ENCODE data around the gene SRGAP3.

SRGAP3 gene

DNA sequence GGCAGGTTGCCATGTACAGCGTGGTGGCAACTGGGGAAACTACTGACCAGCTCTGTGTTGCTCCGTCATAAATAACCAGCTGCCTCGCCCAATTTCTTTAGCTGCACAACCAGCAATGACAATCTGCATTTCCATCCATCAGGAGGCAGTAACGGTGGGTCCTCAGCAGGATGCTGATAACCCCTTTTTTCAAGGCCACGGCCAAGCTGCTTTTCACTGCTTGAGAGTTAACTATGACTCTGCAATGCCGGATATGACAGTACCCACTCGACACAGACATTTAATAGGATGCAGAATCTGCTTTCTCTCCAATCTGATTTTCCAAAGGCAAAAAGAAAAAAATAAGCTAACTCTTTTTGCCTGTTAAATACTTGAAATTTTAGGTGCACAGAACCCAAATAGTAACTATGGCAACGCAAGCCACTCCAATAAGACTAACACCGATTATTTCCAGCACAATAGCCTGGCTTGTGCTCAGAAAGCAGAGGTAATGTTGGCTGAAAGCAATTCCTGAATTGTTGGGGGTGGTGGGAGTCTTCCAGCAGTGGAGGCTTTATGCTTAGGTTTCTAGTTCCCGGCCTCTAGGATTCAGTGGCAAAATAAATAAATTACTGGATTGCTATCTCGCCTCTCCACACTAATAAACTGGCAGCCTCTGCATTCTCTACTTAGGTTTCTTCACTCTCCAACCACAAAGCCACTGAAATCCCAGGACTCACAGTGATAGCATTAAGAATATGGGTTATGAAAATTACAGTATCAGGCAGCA, 31.2 kb upstream of the SRGAP3 start:
- Histone ChIP-seq H3K9ac (ENCODE audit: low read length) (no peak overlapping the region), H3K36me3 (ENCODE audit: control insufficient read depth, insufficient read depth, low read length) (no peaks in the 10 kb centered on the region), H3K4me1 (ENCODE audit: control insufficient read depth, insufficient read depth, low read length) (peaks cover 14% of the 10 kb centered on the region), H3K27ac (ENCODE audit: low read depth, low read length) (no peak overlapping the region), H3K27me3 (ENCODE audit: control insufficient read depth, insufficient read depth, low read length) (no peaks in the 10 kb centered on the region), H3K9me3 (ENCODE audit: control insufficient read depth, insufficient read depth, low read depth, low read length) (no peaks in the 10 kb centered on the region), H3K4me3 (ENCODE audit: low read depth, low read length) (no peak overlapping the region)

DNA sequence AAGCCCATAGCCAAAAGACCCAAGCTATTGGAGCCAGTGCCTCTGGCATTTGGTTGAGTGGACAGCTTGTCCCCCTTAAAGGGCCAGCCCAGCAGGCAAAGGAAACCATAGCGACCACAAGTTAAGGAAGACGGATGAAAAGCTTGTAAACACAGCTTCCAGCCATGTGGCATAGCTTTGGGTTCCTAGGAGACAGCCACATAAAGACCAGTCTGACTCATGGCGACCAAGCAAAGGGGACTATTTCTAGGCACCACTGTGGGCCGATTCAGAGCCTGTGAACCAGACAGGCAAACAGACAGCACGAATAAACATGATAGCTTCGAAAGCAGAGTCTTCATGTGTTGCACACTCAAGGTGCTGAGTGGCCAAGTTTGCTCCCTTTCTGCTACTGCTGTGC, 30.5 kb upstream of the SRGAP3 start:
- Histone ChIP-seq H3K36me3 (ENCODE audit: control insufficient read depth, insufficient read depth, low read length) (no peaks in the 10 kb centered on the region), H3K4me3 (ENCODE audit: low read depth, low read length) (no peak overlapping the region), H3K9me3 (ENCODE audit: control insufficient read depth, insufficient read depth, low read depth, low read length) (no peaks in the 10 kb centered on the region), H3K27ac (ENCODE audit: low read depth, low read length) (no peak overlapping the region), H3K9ac (ENCODE audit: low read length) (no peak overlapping the region), H3K27me3 (ENCODE audit: control insufficient read depth, insufficient read depth, low read length) (no peaks in the 10 kb centered on the region), H3K4me1 (ENCODE audit: control insufficient read depth, insufficient read depth, low read length) (peaks cover 14% of the 10 kb centered on the region)

DNA sequence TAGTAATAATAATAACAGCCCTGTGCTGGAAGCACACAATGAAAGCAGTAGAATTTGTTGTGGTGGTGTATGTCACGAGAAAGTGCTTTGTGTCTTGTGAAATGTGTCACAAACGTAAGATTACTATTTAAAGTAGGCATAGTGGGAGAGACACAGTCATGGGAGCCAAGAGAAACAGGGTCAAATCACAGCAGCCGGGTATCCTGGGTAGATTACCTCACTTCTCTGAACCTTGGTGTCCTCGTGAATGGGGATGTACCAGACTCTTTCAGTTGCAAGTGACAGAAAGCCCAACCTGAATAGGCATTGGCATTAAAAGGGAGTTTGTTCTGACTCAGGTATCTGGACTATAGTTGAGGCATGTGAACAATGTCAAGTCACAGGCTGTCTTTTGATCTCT, 29.1 kb upstream of the SRGAP3 start:
- no peak overlapping the region for H3K9ac ChIP-seq (ENCODE audit: low read length)
- no peaks in the 10 kb centered on the region for H3K9me3 ChIP-seq (ENCODE audit: control insufficient read depth, insufficient read depth, low read depth, low read length)
- no peak overlapping the region for H3K4me3 ChIP-seq (ENCODE audit: low read depth, low read length)
- H3K27ac ChIP-seq (ENCODE audit: low read depth, low read length) = no peak overlapping the region
- no peaks in the 10 kb centered on the region for H3K36me3 ChIP-seq (ENCODE audit: control insufficient read depth, insufficient read depth, low read length)
- H3K4me1 ChIP-seq (ENCODE audit: control insufficient read depth, insufficient read depth, low read length) = peaks cover 14% of the 10 kb centered on the region
- no peaks in the 10 kb centered on the region for H3K27me3 ChIP-seq (ENCODE audit: control insufficient read depth, insufficient read depth, low read length)

DNA sequence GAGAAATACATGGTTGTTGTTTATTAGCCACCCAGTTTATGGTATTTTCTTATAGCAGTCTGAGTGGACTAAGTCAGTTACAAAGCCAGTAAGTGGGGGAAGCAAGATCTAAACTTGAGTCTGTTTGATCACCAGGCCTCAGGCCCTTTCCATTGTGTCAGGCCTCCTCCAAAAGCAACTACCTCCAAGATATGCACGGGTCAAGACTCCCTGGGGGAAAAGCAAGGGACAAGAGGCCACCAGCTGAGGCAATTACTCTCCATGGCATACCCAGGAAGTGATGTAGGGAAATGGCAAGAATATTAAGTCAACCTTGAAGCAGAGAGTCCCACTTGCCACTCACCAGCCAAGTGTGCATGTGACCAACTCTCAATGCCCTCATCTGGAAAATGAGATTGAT, 28.6 kb upstream of the SRGAP3 start:
- no peaks in the 10 kb centered on the region for H3K36me3 ChIP-seq (ENCODE audit: control insufficient read depth, insufficient read depth, low read length)
- no peaks in the 10 kb centered on the region for H3K9me3 ChIP-seq (ENCODE audit: control insufficient read depth, insufficient read depth, low read depth, low read length)
- no peak overlapping the region for H3K9ac ChIP-seq (ENCODE audit: low read length)
- H3K27me3 ChIP-seq (ENCODE audit: control insufficient read depth, insufficient read depth, low read length) = no peaks in the 10 kb centered on the region
- H3K4me3 ChIP-seq (ENCODE audit: low read depth, low read length) = no peak overlapping the region
- no peak overlapping the region for H3K27ac ChIP-seq (ENCODE audit: low read depth, low read length)
- peaks cover 14% of the 10 kb centered on the region for H3K4me1 ChIP-seq (ENCODE audit: control insufficient read depth, insufficient read depth, low read length)

DNA sequence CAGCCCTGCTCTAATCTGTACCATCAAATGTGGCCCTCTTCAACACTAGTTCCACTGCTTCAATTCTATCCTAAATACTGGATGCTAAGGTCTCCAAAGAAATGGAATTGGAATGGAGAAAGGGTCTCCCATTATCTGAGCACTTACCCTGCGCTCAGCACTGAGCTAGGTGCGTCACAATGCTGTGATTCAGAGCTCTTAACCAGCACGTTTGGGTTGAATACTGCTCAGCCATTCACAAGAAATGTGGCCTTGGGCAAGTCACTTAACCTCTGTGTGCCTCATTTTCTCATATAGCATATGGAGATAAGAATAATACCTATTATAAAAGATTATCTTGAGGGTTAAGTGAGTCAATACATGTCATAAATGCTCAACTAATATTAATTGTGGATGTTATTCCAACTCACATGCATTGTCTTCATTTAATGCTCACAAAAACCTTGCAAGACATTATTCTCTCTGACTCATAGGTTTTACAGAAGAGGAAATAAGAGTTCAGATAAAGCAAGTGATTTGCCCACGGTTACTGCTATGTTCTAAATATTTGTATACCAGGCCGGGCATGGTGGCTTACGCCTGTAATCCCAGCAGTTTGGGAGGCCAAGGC, 27.4 kb upstream of the SRGAP3 start:
- Histone ChIP-seq H3K27me3 (ENCODE audit: control insufficient read depth, insufficient read depth, low read length) (no peaks in the 10 kb centered on the region), H3K9ac (ENCODE audit: low read length) (no peak overlapping the region), H3K9me3 (ENCODE audit: control insufficient read depth, insufficient read depth, low read depth, low read length) (no peaks in the 10 kb centered on the region), H3K4me1 (ENCODE audit: control insufficient read depth, insufficient read depth, low read length) (peaks cover 14% of the 10 kb centered on the region), H3K4me3 (ENCODE audit: low read depth, low read length) (no peak overlapping the region), H3K27ac (ENCODE audit: low read depth, low read length) (no peak overlapping the region), H3K36me3 (ENCODE audit: control insufficient read depth, insufficient read depth, low read length) (no peaks in the 10 kb centered on the region)

DNA sequence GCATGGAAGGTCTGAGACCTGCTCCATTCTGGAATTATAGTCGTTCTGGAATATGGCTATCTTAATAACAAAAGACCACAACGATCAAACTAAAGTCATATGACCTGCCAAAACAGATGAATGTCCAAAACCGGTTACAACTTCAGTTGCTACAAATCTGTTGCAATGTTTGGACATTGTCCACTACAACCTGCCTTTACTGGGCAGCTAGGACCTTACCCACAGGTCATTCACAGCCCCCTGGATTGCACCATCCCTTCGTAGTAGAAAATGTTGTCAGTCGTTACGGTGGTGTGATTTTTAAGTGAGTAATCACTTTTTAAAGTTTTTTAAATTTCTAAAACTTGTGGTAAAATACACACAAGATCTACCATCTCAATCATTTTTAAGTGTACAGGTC, 22.5 kb upstream of the SRGAP3 start:
- Histone ChIP-seq H3K9me3 (ENCODE audit: control insufficient read depth, insufficient read depth, low read depth, low read length) (no peaks in the 10 kb centered on the region), H3K4me1 (ENCODE audit: control insufficient read depth, insufficient read depth, low read length) (no peaks in the 10 kb centered on the region)

DNA sequence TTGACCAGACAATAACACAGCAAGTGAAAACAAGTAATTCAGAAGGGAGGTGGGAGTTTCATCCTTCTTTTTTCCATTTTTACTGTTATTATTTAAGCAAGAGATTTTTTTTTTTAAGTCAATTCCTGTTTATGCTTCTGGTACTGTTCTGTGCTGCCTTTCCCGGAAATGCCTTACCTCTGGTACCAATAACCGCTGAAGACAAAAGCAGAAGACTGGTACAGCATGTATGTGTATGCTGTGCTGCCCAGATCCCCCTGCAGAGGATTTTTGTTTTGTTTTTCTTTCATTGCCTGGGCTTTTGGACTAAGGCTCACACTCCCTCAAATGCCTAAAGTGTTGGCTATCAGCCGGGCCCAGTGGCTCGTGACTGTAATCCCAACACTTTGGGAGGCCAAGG, 21.3 kb upstream of the SRGAP3 start:
- no peak overlapping the region for H3K9ac ChIP-seq (ENCODE audit: low read length)
- no peak overlapping the region for H3K27ac ChIP-seq (ENCODE audit: low read depth, low read length)
- H3K4me3 ChIP-seq (ENCODE audit: low read depth, low read length) = no peak overlapping the region
- no peaks in the 10 kb centered on the region for H3K4me1 ChIP-seq (ENCODE audit: control insufficient read depth, insufficient read depth, low read length)
- H3K9me3 ChIP-seq (ENCODE audit: control insufficient read depth, insufficient read depth, low read depth, low read length) = no peaks in the 10 kb centered on the region
- no peaks in the 10 kb centered on the region for H3K27me3 ChIP-seq (ENCODE audit: control insufficient read depth, insufficient read depth, low read length)
- H3K36me3 ChIP-seq (ENCODE audit: control insufficient read depth, insufficient read depth, low read length) = no peaks in the 10 kb centered on the region

More for the DNA sequence above, 22.5 kb upstream of the SRGAP3 start:
- Histone ChIP-seq H3K9ac (ENCODE audit: low read length) (no peak overlapping the region), H3K4me3 (ENCODE audit: low read depth, low read length) (no peak overlapping the region), H3K27ac (ENCODE audit: low read depth, low read length) (no peak overlapping the region), H3K27me3 (ENCODE audit: control insufficient read depth, insufficient read depth, low read length) (no peaks in the 10 kb centered on the region), H3K36me3 (ENCODE audit: control insufficient read depth, insufficient read depth, low read length) (no peaks in the 10 kb centered on the region)

DNA sequence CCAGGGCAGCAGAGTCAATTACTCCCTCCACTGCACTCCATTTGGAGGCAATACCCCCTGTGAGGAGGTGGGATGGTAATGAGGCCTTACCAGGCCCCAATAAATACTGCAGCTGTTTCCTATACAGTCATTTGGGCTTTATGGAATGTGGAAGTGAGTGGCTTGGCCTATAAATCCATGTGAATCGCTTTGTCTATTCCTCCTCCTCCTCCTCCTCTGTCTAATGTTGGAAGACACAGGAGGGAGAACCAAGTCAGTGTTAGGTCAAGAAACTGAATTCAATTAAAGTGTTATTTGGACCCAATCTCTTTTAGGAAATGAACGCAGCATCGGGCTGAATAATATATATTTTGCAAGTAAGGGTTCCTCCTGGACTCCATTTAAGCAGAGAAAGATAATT, 17.3 kb upstream of the SRGAP3 start:
- no peaks in the 10 kb centered on the region for H3K9me3 ChIP-seq (ENCODE audit: control insufficient read depth, insufficient read depth, low read depth, low read length)
- no peaks in the 10 kb centered on the region for H3K4me1 ChIP-seq (ENCODE audit: control insufficient read depth, insufficient read depth, low read length)
- H3K36me3 ChIP-seq (ENCODE audit: control insufficient read depth, insufficient read depth, low read length) = no peaks in the 10 kb centered on the region
- H3K9ac ChIP-seq (ENCODE audit: low read length) = no peak overlapping the region
- no peak overlapping the region for H3K27ac ChIP-seq (ENCODE audit: low read depth, low read length)
- H3K4me3 ChIP-seq (ENCODE audit: low read depth, low read length) = no peak overlapping the region
- no peaks in the 10 kb centered on the region for H3K27me3 ChIP-seq (ENCODE audit: control insufficient read depth, insufficient read depth, low read length)

DNA sequence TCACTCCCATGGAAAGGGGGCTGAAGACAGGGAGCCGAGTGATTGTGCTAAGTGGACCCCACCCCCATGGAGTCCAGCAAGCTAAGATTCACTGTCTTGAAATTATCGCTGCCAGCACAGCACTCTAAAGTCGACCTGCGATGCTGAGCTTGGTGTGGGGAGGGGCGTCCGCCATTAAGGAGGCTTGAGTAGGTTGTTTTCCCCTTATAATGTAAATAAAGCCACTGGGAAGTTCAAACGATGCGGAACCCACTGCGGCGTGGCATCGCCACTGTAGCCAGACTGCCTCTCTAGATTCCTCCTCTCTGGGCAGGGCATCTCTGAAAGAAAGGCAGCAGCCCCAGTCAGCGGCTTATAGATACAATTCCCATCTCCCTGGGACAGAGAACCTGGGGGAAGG, 10.9 kb upstream of the SRGAP3 start:
- Histone ChIP-seq H3K9ac (ENCODE audit: low read length) (no peak overlapping the region), H3K27me3 (ENCODE audit: control insufficient read depth, insufficient read depth, low read length) (no peaks in the 10 kb centered on the region), H3K36me3 (ENCODE audit: control insufficient read depth, insufficient read depth, low read length) (no peaks in the 10 kb centered on the region), H3K27ac (ENCODE audit: low read depth, low read length) (no peak overlapping the region), H3K4me3 (ENCODE audit: low read depth, low read length) (peak overlapping the region; percentile 21; the same call in 1 of the 2 replicates), H3K9me3 (ENCODE audit: control insufficient read depth, insufficient read depth, low read depth, low read length) (no peaks in the 10 kb centered on the region; the same call in 1 of the 2 replicates), H3K4me1 (ENCODE audit: control insufficient read depth, insufficient read depth, low read length) (peaks cover 8% of the 10 kb centered on the region; the same call in 1 of the 2 replicates)

DNA sequence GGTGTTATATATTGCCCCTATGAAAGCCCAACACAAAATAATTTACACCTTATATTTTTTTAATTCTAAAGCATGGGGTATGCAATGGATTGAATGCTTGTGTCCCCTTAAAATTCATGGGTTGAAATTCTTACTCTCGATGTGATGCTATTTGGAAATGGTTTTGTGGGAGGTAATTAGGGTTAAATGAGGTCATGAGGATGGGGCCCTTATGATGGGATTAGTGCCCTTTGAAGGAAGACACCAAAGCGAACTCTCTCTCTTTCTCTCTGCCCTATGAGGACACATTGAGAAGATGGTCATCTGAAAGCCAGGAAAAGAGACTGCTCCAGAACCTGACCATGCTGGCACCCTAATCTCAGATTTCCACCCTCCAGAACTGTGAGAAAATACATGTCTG, 7.6 kb upstream of the SRGAP3 start:
- H3K27ac ChIP-seq (ENCODE audit: low read depth, low read length) = no peak overlapping the region
- H3K36me3 ChIP-seq (ENCODE audit: control insufficient read depth, insufficient read depth, low read length) = no peaks in the 10 kb centered on the region
- no peak overlapping the region for H3K4me3 ChIP-seq (ENCODE audit: low read depth, low read length)
- peaks cover 8% of the 10 kb centered on the region for H3K4me1 ChIP-seq (ENCODE audit: control insufficient read depth, insufficient read depth, low read length)
- H3K27me3 ChIP-seq (ENCODE audit: control insufficient read depth, insufficient read depth, low read length) = no peaks in the 10 kb centered on the region
- no peak overlapping the region for H3K9ac ChIP-seq (ENCODE audit: low read length)
- H3K9me3 ChIP-seq (ENCODE audit: control insufficient read depth, insufficient read depth, low read depth, low read length) = no peaks in the 10 kb centered on the region; the same call in 1 of the 2 replicates

DNA sequence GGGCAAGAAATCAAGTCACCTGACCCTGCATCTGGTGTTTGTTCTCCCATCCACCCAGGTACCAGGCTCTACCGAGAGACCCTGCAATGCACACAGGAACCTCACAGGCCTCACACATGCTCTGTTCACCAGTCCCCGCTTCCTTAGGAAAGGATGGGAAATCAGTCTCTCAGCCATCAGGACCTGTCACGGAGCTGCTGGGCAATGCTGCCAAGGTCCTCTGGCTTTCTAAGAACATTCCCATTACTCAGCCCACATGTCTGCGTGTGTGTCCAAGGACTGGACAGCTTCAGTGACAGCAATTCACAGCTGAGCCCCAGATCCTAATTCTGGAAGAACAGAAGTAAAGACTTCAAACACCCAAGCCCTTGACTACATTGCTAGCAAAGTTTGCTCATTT, 6.5 kb upstream of the SRGAP3 start:
- Histone ChIP-seq H3K4me3 (ENCODE audit: low read depth, low read length) (no peak overlapping the region), H3K9me3 (ENCODE audit: control insufficient read depth, insufficient read depth, low read depth, low read length) (no peaks in the 10 kb centered on the region; the same call in 1 of the 2 replicates), H3K27ac (ENCODE audit: low read depth, low read length) (no peak overlapping the region), H3K27me3 (ENCODE audit: control insufficient read depth, insufficient read depth, low read length) (no peaks in the 10 kb centered on the region), H3K4me1 (ENCODE audit: control insufficient read depth, insufficient read depth, low read length) (peaks cover 8% of the 10 kb centered on the region), H3K9ac (ENCODE audit: low read length) (no peak overlapping the region), H3K36me3 (ENCODE audit: control insufficient read depth, insufficient read depth, low read length) (no peaks in the 10 kb centered on the region)

All from HUES6 (cell line).